HEK293 (cell line): ENCODE measurements around the gene POU5F1.

Source experiments
- AEBP2 ChIP-seq: fragments of 450-650 bp; formaldehyde crosslinking; IDR thresholded peaks from 2 replicates; pipeline ENCODE4 v1.5.1; 2016; ENCODE audit warnings: missing biosample characterization, missing genetic modification characterization, borderline replicate concordance
- CTCF ChIP-seq: fragments of 450-650 bp; formaldehyde crosslinking; IDR thresholded peaks from 2 replicates; pipeline ENCODE4 v1.5.1; 2016; ENCODE audit warnings: missing biosample characterization, missing genetic modification characterization
- PBX3 ChIP-seq: sonication (generic); formaldehyde crosslinking; IDR thresholded peaks from 2 replicates; pipeline ENCODE4 v1.8.1; 2022; ENCODE audit warnings: mild to moderate bottlenecking, moderate library complexity, missing genetic modification reagents
- SCRT2 ChIP-seq: fragments of 450-650 bp; formaldehyde crosslinking; IDR thresholded peaks from 2 replicates; pipeline ENCODE4 v1.5.1; 2016; ENCODE audit warnings: missing biosample characterization, missing genetic modification characterization
- ZBTB21 ChIP-seq: fragments of 450-650 bp; formaldehyde crosslinking; IDR thresholded peaks from 2 replicates; pipeline ENCODE4 v1.5.1; 2017; ENCODE audit warnings: missing biosample characterization, missing genetic modification characterization
- ZNF302 ChIP-seq: fragments of 450-650 bp; formaldehyde crosslinking; IDR thresholded peaks from 2 replicates; pipeline ENCODE4 v1.5.1; 2016; ENCODE audit warnings: missing biosample characterization, missing genetic modification characterization, low read depth
- ZNF354C ChIP-seq: fragments of 450-650 bp; formaldehyde crosslinking; IDR thresholded peaks from 2 replicates; pipeline ENCODE4 v1.5.1; 2016; ENCODE audit warnings: missing biosample characterization, missing genetic modification characterization, low read depth, borderline replicate concordance
- ZNF629 ChIP-seq: fragments of 450-650 bp; formaldehyde crosslinking; IDR thresholded peaks from 2 replicates; pipeline ENCODE4 v1.5.1; 2017; ENCODE audit warnings: missing biosample characterization, missing genetic modification characterization

- TF ChIP-seq AEBP2 (no peak), ZNF302 (tag by site-specific recombination) (no peak), SCRT2 (tag by site-specific recombination) (no peak), ZBTB21 (no peak), CTCF (tag by site-specific recombination) (no peak), ZNF354C (no peak), PBX3 (no peak), ZNF629 (tag by site-specific recombination) (no peak)
Observed at GRCh38 chr6:31175971-31176370, 5.5 kb upstream of the POU5F1 start.
